ENCODE data around the gene ZBTB7B.

GRCh38 chr1:155001425-155001674 is 1.3 kb upstream of the ZBTB7B start:
- TF ChIP-seq CTCF (IDR thresholded peaks at IDR 0.05) (no peak), EZH2 (IDR thresholded peaks at IDR 0.05; ENCODE audit: borderline replicate concordance, insufficient read depth, low read depth, low read length, poor library complexity, severe bottlenecking) (no peak)
